ENCODE data around the gene TMED10.
"Not testable (repeated sequence)": the region's sequence is repeated elsewhere in the genome, so short reads cannot be mapped to it uniquely, and the experiment has no call there.

The TMED10 gene

DNA sequence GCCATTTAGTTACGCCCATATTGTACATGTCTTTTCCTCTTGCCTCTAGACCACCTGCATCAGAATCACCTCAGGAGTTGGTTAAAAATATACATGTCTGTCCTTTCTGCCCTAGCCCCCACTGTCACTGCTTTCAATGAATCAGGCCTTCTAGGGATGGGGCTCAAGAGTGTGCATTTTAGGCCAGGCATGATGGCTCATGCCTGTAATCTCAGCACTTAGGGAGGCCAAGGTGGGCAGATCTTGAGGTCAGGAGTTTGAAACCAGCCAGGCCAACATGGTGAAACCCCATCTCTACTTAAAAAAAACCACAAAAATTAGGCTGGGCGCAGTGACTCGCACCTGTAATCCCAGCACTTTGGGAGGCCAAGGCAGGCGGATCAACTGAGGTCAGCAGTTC, 13.6 kb upstream of the TMED10 start:
- no peak for DNase-seq

GRCh38 chr14:75188520-75189268, 12.3 kb upstream of the TMED10 start:
- DNase-seq = peak; percentile 91 to 95

- DNase-seq = no peak
Observed at GRCh38 chr14:75188086-75188485, 11.7 kb upstream of the TMED10 start.

GRCh38 chr14:75186953-75187352, 10.5 kb upstream of the TMED10 start:
- DNase-seq = no peak

GRCh38 chr14:75185251-75186040, 9.0 kb upstream of the TMED10 start:
- DNase-seq = no peak

- peak; percentile 68 to 85 for DNase-seq
Observed at GRCh38 chr14:75184492-75184891, 8.1 kb upstream of the TMED10 start.

GRCh38 chr14:75184039-75184438, 7.6 kb upstream of the TMED10 start:
- no peak for DNase-seq

- DNase-seq = no peak
Observed at GRCh38 chr14:75183225-75183624, 6.8 kb upstream of the TMED10 start.

DNA sequence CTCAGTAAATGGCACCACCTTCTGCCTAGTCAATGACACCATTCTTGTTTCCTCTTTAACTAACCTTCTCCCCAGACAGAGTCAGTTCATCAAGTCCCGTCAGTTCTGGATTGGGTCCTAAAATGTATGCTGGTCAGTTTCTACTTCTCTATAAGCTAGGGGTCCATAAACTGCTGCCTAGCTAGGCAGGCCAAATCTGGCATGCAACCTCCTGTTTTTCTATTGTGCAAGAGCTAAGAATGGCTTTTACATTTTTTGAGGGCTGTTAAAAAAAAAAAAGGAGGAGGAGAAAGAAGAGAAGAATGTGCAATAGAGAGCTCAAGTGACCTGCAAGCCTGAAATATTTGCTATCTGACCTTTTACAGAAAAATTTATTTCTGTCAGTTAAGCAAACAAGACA, 6.4 kb upstream of the TMED10 start:
- DNase-seq = peak in 1 of 2 donors; percentile 48

DNA sequence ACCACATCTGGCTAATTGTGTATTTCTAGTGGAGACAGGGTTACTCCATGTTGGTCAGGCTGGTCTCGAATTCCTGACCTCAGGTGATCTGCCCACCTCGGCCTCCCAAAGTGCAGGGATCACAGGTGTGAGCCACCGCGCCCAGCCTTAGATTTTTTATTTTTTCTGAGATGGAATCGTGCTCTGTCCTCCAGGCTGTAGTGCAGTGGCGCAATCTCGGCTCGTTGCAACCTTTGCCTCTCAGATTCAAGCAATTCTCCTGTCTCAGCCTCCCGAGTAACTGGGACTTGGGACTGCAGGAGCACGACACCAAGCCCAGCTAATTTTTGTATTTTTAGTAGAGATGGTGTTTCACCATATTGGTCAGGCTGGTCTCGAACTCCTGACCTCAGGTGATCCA, 5.8 kb upstream of the TMED10 start:
- DNase-seq = not testable (repeated sequence)

- no peak for DNase-seq
Observed at GRCh38 chr14:75181293-75182062, 5.1 kb upstream of the TMED10 start.

DNA sequence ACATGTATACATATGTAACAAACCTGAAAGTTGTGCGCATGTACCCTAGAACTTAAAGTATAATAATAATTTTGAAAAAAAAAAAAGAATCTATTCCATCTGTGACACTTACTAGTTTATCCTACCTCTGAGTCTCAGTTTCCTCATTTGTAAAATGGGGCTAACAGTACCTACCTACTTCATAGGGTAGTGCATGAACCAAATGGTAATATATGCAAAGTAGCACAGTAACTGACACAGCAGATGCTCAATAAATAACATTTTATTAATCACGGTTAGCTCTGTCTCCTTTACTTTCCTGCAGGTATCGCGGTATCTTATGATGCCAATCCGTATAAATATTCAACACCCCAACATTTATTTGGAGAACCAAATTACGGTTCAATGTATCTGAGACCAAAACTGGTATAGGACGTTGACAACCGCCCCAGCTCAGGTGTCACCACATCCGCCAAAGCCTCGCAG, 703 bp downstream of the TMED10 start:
- no peak for DNase-seq

- DNase-seq = no peak
Observed at GRCh38 chr14:75174066-75174465, 2.3 kb downstream of the TMED10 start.

GRCh38 chr14:75170772-75171171, 5.6 kb downstream of the TMED10 start:
- DNase-seq = peak; percentile 75

- no peak for DNase-seq
Observed at GRCh38 chr14:75168586-75169335, 7.7 kb downstream of the TMED10 start.

GRCh38 chr14:75167325-75167724, 9.1 kb downstream of the TMED10 start:
- no peak for DNase-seq

DNA sequence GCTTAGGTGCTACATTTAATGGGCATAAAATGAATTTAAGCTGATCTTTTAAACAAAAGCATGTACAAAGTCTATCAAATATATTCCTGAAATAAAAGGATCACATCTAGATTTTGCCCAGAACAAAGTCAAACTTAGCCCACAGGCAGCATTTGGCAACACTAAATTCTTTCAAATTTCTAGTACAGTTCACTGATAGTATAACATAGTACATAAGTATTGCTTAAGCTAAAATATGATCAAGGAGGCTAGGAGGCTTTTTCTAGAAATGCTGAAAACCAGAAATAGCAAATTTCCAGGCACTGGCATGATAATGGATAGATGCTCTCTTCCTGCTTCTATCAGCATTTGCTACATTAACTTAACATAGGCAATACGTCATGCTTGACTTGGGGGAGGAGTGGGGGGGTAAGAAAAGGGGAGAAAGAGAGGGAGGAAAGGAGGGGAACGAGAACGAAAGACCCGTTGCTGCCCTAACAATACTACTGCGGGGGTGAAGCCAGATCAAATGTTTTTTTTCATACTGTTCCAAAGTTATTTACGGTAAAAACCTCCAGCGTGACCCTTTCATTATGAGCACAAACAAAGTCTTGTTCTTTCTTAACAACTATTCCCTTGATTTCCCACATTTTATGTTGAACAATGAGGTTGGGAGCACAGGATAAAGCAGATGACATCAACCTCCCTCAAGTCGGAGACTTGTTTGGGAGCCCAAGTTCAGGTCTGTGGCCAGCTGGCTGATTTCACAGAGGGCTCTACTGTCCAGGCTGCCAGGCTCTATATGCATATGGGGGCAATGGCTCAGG, 10.6 kb downstream of the TMED10 start:
- no peak for DNase-seq

- no peak for DNase-seq
Observed at GRCh38 chr14:75164809-75165208, 11.6 kb downstream of the TMED10 start.

DNA sequence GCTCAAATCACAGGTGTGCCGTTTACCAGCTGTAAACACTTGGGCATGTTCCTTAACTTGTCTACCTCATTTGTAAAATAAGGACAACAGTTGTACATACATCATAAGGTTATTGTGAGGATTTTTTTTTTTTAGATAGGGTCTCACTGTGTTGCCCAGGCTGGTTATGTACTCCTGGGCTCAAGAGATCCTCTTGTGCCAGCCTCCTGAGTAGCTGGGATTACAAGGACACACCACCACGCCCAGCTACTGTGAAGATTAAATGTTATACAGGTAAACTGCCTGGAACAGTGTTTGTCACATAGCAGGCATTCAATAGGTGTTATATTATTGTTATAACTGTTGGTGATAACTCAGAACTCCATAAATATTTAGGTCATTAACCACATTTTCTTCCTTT, 12.7 kb downstream of the TMED10 start:
- no peak for DNase-seq

GRCh38 chr14:75162631-75163030, 13.8 kb downstream of the TMED10 start:
- no peak for DNase-seq

GRCh38 chr14:75158843-75159614, 17.4 kb downstream of the TMED10 start:
- DNase-seq = no peak

Measured in inflammatory macrophage treated with lipopolysaccharide for 1 hour (primary cell).